ENCODE measurements around the gene GGA1.
"Not testable (repeated sequence)": the region's sequence is repeated elsewhere in the genome, so short reads cannot be mapped to it uniquely, and the experiment has no call there.

Gene GGA1

DNA sequence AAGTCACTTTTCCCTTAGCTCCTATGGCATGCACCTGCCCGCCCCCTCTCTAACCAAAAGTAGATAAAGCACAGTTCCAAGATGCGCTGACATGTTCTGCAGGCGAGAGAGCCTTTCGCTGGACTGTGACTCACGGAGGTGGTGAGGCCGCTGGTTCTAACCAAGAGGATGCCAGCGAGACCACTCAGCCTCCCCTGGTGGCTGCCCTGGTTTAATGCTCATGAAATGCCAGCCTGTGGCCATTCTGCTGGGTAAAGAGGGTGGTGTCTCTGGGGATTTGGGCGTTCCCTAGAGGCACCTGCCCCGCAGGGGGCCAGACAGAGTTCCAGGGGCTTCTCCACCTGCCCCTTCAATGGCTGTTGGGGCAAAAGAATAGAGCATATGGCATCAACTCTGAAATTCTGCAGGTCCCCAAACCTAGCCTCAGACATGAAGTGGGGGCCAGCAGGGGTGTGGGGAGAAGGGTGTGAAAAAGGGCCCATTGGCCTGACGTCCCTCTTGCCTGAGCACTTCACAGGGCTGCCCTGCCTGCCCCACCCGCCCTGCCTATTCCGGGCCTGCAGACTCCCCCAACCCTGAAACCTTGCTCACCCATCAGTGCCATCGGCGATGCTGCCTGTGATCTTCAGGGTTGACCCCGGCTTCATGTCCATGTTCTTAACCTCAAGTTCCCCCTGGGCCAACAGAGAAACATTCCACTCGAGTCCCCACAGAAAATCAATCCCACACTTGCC, 37.2 kb upstream of the GGA1 start:
- DNase-seq, result no peak

DNA sequence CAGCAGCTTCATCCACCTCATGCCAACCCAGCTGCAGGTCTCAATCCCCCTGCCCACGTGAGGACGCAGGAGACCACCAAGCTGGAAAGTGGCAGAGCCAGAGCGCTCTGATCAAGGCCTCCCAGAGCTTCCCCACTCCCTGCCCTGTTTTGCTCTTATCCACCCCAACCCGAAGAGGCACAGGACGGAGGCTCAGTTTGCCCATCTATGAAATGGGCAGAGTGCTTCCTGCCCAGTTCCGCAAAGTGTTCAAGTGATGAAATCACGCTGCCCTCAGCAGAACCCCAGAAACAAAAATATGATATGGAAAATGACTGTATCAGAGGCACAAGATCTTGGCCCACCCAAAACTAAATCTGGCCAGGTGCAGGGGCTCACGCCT, 36.7 kb upstream of the GGA1 start:
- no peak for DNase-seq

DNA sequence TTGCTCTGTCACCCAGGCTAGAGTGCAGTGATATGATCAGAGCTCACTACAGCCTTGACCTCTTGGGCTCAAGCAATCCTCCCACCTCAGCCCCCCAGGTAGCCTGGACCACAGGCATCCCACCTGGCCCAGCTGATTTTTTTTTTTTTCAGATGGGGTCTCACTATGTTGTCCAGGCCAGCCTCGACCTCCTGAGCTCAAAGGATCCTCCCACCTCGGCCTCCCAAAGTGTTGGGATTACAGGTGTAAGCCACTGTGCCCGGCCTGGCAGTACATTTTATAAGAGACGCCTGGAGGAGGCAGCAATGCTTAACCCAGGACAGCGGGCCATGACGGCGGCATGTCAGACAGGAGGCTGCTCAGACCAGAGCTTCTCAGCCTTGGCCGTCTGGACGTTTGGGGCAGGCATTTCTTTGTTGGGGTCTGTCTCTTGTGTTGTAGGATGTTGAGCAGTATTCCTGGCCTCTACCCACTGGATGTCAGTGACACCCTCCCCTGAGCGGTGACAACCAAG, 33.1 kb upstream of the GGA1 start:
- no peak for DNase-seq

DNA sequence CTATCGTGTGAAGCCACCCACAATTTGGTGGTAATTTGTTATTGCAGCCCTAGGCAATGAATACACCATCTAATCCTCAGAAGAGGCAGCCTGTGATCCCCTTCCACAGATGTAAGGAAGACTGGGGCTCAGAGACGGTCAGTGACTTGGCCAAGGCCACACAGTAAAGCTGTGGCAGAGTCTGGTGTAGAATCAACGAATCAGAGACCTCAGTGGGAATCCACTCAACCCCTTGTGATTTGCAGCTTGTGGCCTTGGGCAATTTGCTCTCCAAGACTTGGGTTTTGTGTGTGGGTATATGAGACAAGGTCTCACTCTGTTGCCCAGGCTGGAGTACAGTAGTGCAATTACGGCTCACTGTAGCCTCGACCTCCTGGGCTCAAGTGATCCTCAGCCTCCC, 30.6 kb upstream of the GGA1 start:
- DNase-seq, result no peak

DNA sequence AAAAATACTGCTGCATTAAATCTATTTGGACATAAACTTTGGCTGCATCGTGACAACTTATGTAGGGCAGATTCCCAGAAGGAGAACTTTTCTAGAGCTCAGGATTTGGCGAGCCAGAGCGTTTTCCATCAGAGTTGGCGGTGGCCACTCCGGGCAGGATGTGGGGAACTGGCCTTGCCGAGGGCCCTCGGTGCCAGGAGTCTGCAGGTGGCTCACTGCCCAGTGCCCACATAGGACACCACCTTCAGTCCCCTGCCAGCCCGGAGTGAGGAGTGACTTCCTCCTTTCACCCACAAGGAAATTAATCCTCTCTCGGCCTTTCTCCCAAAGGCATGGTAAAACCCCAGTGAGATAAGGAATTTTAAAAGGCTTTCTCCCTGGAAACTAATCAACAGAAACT, 27.1 kb upstream of the GGA1 start:
- DNase-seq, result no peak

DNA sequence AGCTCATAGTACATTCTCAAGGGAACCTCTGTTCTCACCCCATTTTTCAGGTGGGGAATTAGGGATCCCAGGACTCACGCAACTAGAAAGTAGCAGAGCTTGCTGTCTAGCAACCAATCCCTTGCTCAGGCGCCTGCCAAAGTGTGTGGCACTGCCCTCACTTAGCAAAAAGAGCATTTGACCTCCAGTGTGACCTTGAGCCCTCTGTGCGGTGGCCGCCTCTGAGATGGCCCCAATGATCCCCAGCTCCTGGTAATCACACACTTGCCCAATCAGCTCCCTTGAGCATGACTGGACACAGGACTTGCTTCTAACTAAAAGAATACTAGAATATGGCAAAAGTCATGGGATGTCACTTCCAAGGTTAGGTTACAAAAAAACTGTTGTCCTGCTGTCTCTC, 26.1 kb upstream of the GGA1 start:
- DNase-seq, result no peak

DNA sequence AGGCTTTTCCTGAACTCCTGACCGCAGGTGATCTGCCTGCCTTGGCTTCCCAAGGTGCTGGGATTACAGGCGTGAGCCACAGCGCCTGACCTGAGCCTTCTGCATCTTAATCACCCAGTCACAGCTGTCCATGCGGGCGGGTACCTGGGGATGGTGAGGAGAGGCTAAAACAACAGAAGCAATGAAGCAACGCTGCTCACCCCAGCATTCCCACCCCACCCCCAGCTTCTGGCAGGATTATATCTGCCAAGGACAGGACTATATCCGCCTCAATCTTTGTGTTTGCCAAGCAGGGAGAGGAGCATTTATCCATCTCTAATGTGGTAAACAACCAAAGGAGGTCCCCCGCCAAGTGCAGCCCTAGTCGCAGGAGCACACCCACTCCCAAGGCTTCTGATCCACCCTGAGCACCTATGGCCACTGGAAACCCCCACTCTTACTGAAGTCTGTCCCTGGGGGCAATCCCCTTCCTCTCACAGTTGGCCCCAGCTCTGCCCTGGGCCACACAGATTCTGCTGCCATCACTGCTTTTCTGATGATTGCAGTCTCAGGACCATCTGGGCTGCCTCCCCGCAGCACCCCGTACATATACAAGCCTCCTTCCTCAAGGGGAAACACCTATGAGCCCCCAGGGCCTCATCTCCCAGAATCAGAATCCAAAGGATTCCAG, 20.0 kb upstream of the GGA1 start:
- DNase-seq, result no peak

DNA sequence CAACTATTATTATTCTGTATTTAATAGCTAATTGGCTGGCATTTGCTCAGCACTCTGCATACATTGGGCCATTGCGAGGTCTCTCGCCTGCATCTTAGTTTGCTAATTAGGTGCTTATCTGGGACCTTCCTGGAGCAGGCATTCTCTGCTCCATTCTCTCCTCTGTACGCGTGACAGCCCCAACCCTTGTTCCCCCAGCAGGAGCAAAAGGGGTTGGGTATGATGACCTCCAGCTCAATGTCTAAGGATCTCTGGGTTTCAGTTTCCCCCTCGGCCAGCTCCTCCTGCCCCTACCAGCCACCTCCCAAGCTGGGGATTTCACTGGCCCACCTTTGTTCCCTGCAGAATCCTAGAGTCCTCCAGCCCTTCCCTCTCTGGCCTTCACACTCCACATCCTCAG, 19.0 kb upstream of the GGA1 start:
- no peak for DNase-seq

DNA sequence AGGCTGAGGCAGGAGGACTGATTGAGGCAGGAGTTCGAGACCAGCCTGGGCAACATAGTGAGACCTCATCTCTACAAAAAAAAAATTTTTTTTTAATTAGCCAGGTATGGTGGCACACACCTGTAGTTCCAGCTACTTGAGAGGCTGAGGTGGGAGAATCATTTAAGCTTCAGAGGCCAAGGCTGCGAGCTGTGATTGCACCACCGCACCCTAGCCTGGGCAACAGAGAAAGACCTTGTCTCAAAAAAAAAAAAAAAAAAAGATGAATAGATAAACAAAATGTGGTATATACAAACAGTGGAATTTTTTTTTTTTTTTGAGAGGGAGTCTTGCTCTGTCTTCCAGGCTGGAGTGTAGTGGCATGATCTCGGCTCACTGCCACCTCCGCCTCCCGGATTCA, 17.6 kb upstream of the GGA1 start:
- not testable (repeated sequence) for DNase-seq

DNA sequence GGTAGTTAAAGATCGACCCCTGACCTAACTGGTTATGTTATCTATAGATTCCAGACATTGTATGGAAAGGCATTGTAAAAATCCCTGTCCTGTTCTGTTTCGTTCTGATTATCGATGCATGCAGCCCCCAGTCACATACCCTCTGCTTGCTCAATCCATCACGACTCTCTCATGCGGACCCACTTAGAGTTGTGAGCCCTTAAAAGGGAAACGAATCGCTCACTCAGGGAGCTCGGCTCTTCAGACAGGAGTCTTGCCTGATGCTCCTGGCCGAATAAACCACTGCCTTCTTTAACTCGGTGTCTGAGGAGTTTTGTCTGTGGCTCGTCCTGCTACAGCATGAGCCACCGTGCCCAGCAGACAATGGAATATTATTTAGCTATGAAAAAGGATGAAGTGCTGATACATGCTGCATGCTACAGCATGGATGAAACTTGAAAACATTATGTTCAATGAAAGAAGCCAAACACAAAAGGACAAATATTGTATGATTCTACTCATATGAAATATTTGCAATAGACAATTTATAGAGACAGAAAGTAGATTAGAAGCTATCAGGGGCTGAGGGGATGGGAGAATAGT, 16.7 kb upstream of the GGA1 start:
- DNase-seq, result no peak

DNA sequence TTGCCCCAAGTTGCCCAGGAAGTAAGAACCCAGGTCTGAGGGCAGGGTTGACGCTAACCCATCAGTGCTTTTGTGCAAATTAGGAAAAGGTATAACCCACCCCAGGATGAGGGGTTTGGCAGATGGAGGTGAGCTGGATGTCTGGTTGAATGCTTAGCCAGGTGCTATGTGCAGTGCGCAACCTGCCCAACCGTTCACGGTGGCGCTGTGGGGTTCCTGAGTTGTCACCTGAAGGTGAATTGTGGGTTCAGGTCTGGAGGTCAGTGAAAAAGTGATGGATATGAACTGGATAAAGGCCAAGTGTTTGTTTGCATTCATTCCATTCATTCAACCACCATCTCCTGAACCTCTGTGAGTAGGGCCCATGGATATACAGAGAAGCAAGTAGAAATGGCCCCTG, 14.4 kb upstream of the GGA1 start:
- DNase-seq, result no peak

DNA sequence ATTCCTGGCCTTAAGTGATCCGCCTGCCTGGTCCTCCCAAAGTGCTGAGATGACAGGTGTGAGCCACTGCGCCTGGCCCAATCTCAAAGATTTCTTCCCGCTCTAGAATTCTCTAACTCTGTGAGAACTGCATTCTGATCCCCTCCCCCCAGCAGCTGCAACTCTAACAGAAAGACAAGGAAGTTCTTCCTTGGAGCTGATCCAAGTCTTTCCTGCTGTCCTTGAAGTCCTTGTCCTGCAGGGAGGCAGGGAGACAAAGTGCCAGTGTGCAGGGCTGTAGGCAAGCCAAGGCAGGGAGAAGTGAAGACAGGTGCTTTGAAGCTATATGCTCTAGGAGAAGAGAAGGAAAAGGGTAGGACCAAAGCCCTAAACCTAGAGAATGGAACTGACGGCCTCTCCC, 9.5 kb upstream of the GGA1 start:
- DNase-seq, result no peak

DNA sequence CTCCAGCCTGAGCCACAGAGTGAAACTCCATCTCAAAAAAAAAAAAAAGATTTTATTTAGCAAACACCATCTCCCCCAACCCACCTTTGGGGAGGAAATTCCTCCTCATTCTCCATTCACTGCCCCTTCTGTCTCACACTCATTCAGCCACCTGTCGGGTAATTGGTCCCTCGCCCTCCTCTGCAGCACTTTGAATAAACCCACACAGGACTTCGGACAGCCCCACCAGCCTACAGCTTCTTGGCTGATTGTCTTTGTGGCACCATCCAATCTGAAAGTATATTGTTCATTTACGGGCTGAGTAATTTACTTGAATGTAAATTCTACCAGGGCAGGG, 7.5 kb upstream of the GGA1 start:
- DNase-seq, result no peak

DNA sequence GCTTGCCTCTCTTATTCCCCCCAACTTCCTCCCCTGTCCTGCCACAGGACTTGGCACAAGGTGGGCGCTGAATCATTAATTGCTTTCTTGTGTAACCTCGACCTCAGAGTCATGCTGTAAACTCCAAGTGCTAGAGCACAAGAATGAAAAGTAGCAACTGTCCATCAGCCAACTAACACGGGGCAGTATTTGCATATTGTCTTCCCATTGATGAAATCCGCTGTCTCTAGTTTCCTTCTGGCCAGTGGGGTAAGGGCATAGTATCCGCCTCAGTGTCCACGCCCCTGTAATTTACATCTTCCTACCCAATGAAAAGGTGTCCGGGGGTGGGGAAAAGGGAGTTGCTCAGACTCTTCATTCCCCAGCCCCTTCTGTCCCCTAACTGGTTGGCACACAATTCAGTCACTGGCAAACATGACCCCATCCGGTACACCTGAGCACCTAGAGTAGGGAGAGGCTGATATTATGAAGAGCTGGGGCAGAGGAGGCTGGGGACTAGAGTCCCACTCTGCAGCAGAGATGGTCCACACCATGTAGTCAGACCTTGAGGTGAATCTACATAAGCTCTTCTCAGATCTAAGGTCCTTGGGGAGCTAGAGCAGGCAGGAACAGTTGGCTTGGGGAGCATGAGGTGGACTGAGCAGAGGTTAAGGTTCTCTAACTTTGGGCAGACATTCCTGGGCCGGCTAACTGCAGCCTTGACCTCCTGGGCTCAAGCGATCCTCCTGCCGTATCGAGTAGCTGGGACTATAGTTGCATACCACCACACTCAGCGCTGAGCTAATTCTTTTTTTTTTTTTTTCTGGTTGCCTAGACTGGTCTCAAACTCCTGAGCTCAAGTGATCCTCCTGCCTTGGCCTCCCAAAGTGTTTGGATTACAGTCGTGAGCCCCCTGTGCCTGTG, 6.8 kb upstream of the GGA1 start:
- DNase-seq, result no peak

DNA sequence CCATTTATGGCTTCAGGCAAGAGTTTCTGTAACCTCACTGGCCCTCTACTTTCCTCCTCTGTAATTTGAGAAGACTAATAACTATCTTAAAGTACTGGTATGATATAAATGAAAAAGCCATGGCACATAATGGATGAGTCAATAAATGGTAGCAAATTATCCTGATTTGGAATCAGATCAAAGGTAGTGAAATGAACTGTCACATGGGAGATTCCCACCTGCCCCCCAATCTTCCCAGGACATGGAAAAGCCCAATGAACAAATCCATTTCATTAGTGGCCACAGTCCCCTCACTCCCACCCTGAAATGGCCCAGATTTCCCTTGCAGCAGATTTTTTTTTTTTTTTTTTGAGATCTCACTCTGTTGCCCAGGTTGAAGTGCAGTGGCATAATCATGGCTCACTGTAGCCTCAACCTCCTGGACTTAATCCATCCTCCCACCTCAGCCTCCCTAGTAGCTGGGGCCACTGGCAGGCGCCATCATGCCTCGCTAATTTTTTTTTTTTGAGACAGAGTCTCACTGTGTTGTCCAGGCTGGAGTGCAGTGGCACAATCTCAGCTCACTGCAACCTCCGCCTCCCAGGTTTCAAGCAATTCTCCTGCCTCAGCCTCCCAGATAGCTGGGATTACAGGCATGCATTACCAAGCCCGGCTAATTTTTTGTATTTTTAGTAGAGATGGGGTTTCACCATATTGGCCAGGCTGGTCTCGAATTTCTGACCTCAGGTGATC, 5.9 kb upstream of the GGA1 start:
- not testable (repeated sequence) for DNase-seq

DNA sequence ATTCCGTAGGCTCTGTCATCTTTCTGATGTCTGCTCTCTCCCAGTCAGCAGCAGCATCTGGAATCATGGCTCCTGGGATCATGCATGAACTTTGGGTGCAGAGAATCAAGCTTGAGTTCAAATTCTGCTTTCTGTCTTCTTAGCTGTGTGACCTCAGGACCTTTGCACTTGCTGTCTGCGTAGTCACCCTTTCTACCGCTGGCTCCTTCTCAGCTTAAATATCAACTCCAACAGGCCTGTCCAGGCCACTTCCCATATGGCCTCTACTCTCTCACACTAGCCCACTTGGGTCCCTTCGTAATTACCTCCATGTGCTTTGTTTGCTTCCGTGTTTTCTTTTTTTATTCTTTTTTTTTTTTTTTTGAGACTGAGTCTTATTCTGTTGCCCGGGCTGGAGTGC, 4.6 kb upstream of the GGA1 start:
- no peak for DNase-seq

DNA sequence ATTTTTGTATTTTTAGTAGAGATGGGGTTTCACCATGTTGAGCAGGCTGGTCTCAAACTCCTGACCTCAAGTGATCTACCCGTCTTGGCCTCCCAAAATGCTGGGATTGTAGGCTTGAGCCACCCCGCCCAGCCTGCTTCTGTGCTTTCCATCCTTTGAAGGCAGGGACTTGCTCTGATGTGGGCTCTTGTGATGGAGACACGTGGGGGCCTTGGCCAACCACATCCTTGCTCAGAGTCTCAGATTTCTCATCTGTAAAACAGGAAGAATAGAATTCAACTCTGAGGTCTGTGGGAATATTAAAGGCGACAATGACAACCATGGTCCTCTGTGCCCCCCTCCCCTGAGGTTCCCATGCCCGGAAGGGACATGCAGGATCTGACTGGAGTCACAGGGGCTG, 3.8 kb upstream of the GGA1 start:
- peak; percentile 44 for DNase-seq

DNA sequence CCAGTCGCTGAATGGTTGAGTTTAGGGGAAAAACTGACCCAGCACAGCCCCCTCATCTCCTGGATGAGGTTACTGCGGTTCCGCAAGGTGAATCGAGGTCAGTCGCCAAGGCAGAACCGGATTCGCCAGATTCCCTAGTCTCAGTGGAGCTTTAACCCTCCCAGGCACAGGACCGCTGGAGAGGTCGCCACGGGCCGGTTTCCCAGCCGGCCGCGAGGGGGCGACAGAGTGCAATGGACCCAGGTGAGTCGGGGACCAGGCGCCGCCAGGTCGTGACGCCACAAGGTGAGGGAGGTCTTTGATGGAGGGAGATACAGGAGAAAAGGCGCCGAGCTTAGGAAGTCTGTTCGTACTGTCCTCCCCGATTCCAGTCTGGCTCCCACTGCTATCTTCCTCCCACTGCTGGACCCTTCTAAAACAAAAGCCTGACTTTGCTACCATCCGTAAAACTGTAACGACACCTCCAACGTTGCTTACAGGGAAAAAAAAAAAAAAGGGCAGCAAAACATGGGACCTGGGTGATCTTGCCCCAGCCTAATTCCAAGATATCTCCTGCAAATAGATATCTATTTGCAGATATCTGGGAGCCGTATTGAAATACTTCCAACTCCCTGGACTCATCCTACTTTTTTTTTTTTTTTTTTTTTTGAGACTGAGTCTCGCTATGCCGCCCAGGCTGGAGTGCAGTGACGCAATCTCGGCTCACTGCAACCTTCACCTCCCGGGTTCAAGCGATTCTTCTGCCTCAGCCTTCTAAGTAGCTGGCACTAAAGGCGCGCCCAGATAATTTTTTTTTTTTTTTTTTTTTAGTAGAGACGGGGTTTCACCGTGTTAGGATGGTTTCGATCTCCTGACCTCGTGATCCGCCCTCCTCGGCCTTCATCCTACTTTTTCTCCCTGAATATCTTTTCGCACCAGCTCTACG, 1.4 kb upstream of the GGA1 start:
- peak; percentile 91 for DNase-seq

DNA sequence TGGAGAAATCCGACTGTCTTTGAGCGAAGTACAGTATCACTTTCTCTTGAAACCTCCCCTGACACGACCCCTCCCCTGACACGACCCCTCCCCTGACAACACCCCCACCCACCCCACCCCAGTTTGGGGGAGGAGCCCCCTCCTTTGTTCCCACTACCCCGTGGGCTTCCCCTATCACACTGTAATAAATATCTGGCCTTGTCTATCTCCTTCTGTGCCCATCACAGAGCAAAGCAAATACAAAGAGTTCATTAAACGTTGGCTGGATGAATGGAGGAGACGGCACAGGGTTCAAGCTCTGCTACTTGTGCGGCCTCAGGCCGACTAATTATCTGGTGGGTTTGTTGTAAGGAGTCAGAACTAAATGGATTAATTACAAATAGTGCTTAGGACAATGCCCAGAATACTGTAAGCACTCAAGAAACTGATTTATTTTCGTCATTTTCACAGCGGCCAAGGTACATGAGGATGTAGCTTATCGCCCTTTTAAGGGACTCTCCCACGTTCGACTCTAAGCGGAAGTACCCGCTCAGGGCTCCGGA, 628 bp upstream of the GGA1 start:
- DNase-seq, result no peak

DNA sequence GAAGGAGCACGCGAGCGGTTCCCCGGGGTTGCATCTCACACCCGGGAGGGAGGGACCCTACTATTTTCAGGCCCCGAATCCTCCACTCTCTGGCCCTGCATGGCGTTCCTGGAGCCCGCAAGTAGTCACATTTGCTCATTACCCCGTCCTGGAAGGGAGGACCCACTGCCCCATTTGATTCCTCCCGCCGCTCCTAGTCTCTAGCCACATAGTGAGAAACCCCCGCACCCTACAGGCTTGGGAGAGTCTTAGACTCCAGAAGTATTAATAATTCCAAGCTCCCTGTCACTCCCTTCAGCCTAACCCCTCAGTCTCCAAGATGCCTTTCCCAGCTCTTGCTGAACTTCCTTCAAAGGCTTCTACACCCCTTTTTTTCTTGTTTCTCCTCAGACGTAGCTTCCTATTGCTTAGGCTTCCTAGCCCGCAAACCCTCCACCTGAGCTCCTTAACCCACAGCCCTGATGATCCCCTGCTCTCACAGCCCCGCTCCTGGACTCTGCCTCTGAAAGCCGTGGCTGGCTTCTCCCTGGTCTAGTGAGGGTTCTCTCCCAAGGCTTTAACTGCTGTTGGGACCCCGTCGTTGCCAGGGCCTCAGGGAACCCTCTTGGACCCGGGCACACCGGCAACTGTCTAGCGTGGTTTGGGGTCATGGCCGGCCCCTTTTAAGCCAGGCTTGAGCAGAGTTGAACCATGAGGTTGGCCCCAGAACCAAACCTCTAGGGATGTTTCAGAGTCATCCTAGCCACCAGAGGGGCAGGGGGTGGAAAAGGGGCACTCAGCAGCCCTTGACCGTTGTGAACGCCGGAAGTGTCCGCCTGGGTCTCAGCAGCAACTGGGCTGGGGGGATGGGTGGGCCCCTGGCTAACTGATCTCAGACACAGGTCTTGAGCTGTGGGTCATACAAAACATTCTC, 862 bp downstream of the GGA1 start:
- DNase-seq, result no peak

Measured in effector CD4-positive, alpha-beta T cell (primary cell).